Esophagus muscularis mucosa (tissue), 3 donors: ENCODE data around the gene SFSWAP.

Source experiments
- CTCF ChIP-seq, 3 experiments: fragments of 200-600 bp in 2 of 3; fragments of 450-650 bp in 1 of 3; sonication (generic) in 2 of 3; IDR thresholded peaks; one replicate each; pipeline ENCODE4 v1.5.1; 2017 to 2019; ENCODE audit warnings: antibody characterized with exemption in 3 of 3, mild to moderate bottlenecking in 2 of 3, moderate library complexity in 1 of 3
- POLR2A ChIP-seq: fragments of 450-650 bp; IDR thresholded peaks from one replicate; pipeline ENCODE4 v1.6.1; 2017; ENCODE audit warnings: antibody characterized with exemption, moderate library complexity, mild to moderate bottlenecking, low read depth
- POLR2AphosphoS5 ChIP-seq, 2 donors: sonication (generic); formaldehyde crosslinking; IDR thresholded peaks; one replicate each; pipeline ENCODE4 v1.6.1; 2017; ENCODE audit warnings: antibody characterized with exemption in 2 of 2

- TF ChIP-seq CTCF (IDR thresholded peaks at IDR 0.05) (no peak), POLR2A (no peak), POLR2AphosphoS5 (IDR thresholded peaks at IDR 0.05) (no peak)
These were observed 34.8 kb downstream of the SFSWAP start for GRCh38 chr12:131745706-131746105.
